CD4-positive, CD25-positive, alpha-beta regulatory T cell (primary cell): ENCODE measurements around the gene TAS1R1. TPM values are rescaled to one million over a fixed set of nuclear protein-coding genes. Genes with fewer than 3 reads are reported as not detected.

Source experiments
- ATAC-seq, 2 donors: fragments of 150-1000 bp; cut with Tn5 transposase; one replicate each; pipeline ENCODE4 v1.10.0; 2021; ENCODE audit warnings: low read depth in 2 of 2, moderate number of reproducible peaks in 2 of 2, moderate library complexity in 1 of 2
- DNase-seq, 3 donors: peaks; one replicate each; pipeline versions ENCODE4 v3.0.0 to v3.0.0-alpha.2; 2012 to 2022; ENCODE audit warnings: mixed read lengths in 1 of 3
- H3K27ac ChIP-seq: one replicate; pipeline ENCODE4 v1.7.0; 2013; ENCODE audit warnings: mild to moderate bottlenecking, low read length; ENCODE audit not compliant: insufficient read depth, poor library complexity, severe bottlenecking
- H3K27me3 ChIP-seq: one replicate; pipeline ENCODE4 v1.7.0; 2013; ENCODE audit warnings: low read length; ENCODE audit not compliant: control insufficient read depth, insufficient read depth
- H3K36me3 ChIP-seq: one replicate; pipeline ENCODE4 v1.7.0; 2013; ENCODE audit warnings: mild to moderate bottlenecking, low read length, moderate library complexity; ENCODE audit not compliant: control insufficient read depth, insufficient read depth
- H3K4me1 ChIP-seq: 2 replicates; pipeline ENCODE4 v1.7.0; 2013; ENCODE audit warnings: mild to moderate bottlenecking, low read length; ENCODE audit not compliant: insufficient read depth, control insufficient read depth, poor library complexity, severe bottlenecking
- H3K4me3 ChIP-seq: one replicate; pipeline ENCODE4 v1.7.0; 2013; ENCODE audit warnings: low read depth, mild to moderate bottlenecking, low read length, moderate library complexity
- H3K9me3 ChIP-seq, 2 experiments: 1 replicate in 1 of 2; 2 replicates in 1 of 2; pipeline ENCODE4 v1.7.0; 2013; ENCODE audit warnings: low read length in 2 of 2, mild to moderate bottlenecking in 1 of 2, moderate library complexity in 1 of 2; ENCODE audit not compliant: control insufficient read depth in 2 of 2
- H3K27ac Mint-ChIP-seq, 3 donors: one replicate each; pipeline ENCODE4 v1.8.0; 2020 to 2022; ENCODE audit warnings: mild to moderate bottlenecking in 3 of 3, mixed read lengths in 3 of 3, moderate library complexity in 2 of 3
- H3K27me3 Mint-ChIP-seq: one replicate; pipeline ENCODE4 v1.8.0; 2022; ENCODE audit warnings: mild to moderate bottlenecking, mixed read lengths
- H3K36me3 Mint-ChIP-seq: one replicate; pipeline ENCODE4 v1.8.0; 2020; ENCODE audit warnings: mixed read lengths
- H3K4me1 Mint-ChIP-seq, 4 donors: one replicate each; pipeline ENCODE4 v1.8.0; 2020 to 2022; ENCODE audit warnings: mixed read lengths in 4 of 4, mild to moderate bottlenecking in 1 of 4
- H3K4me3 Mint-ChIP-seq, 4 donors: one replicate each; pipeline ENCODE4 v1.8.0; 2020 to 2022; ENCODE audit warnings: mild to moderate bottlenecking in 4 of 4, mixed read lengths in 4 of 4, moderate library complexity in 3 of 4
- H3K9me3 Mint-ChIP-seq, 7 donors: one replicate each; pipeline ENCODE4 v1.8.0; 2020 to 2022; ENCODE audit warnings: mixed read lengths in 7 of 7, mild to moderate bottlenecking in 3 of 7, moderate library complexity in 2 of 7
- polyA plus RNA-seq, 4 donors: library from polyadenylated mRNA; unstranded; fragments of 300-500 nt; fragmentation: Illumina TruSeq; gene quantifications; one replicate each; pipeline ENCODE4 v1.2.3, GENCODE V29; 2021
- total RNA-seq: library from RNA; stranded (reverse); gene quantifications from one replicate; pipeline ENCODE4 v1.2.3, GENCODE V29; 2022

TAS1R1 gene
- total and polyA plus RNA-seq, 5 donors from 2014 or later = 0.09 TPM; not detected in 4

GRCh38 chr1:6578624-6579373 is 23.7 kb downstream of the TAS1R1 start:
- DNase-seq (no peak), ATAC-seq (no peak)
- Histone ChIP-seq H3K27me3 (no peaks in the 10 kb centered on the region), H3K4me1 (peaks cover 33% of the 10 kb centered on the region), H3K27ac (peak overlapping the region; percentile 86), H3K9me3 (no peaks in the 10 kb centered on the region), H3K4me3 (no peak overlapping the region), H3K36me3 (no peaks in the 10 kb centered on the region)
- Mint-ChIP-seq H3K4me3 (peak overlapping the region; percentile 89 to 99 (median 96)), H3K9me3 (no peaks in the 10 kb centered on the region), H3K27ac (peak overlapping the region; percentile 79 to 98 (median 94)), H3K4me1 (peaks cover 0 to 41% (median 19%) of the 10 kb centered on the region in 4 donors), H3K36me3 (no peaks in the 10 kb centered on the region), H3K27me3 (peaks cover 4% of the 10 kb centered on the region)

GRCh38 chr1:6579374-6580118 is 24.4 kb downstream of the TAS1R1 start, which contains the start of gene ZBTB48:
Gene ZBTB48, plus strand, starts transcription at chr1:6579994. Its CDS starts 616 bp downstream, at chr1:6580610.
- Mint-ChIP-seq H3K4me3 (peak within 1 kb of the TSS; percentile 89 to 99 (median 96)), H3K27ac (peak within 1 kb of the TSS; percentile 94 to 98 (median 97)), H3K9me3 (no peaks in the 10 kb centered on the region), H3K4me1 (peaks cover 0 to 45% (median 22%) of the 10 kb centered on the region in 4 donors), H3K36me3 (no peaks in the 10 kb centered on the region), H3K27me3 (peaks cover 4% of the 10 kb centered on the region)
- peak; percentile 99 for ATAC-seq
- Histone ChIP-seq H3K36me3 (no peaks in the 10 kb centered on the region), H3K27ac (peak within 1 kb of the TSS; percentile 86), H3K4me1 (peaks cover 35% of the 10 kb centered on the region), H3K27me3 (no peaks in the 10 kb centered on the region), H3K9me3 (no peaks in the 10 kb centered on the region), H3K4me3 (peak within 1 kb of the TSS; percentile 73)
- DNase-seq = peak; percentile 94 to 98 (median 97)

DNA sequence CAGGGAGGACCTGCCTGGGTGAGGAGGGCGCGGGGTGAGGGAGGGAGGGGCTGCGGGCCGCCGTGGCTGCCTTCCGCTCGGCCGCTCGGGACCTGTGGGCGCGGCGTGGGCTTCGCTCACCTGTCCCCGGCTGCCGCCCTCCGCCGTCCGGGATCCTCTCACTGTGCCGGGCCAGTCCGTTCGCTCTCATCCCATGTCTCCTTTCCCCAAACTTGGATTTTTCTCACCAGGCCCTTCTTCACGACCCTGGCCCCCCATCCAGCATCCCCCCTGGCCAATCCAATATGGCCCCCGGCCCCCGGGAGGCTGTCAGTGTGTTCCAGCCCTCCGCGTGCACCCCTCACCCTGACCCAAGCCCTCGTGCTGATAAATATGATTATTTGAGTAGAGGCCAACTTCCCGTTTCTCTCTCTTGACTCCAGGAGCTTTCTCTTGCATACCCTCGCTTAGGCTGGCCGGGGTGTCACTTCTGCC is 25.0 kb downstream of the TAS1R1 start:
- H3K36me3 ChIP-seq = no peaks in the 10 kb centered on the region
- Mint-ChIP-seq H3K9me3 (no peaks in the 10 kb centered on the region), H3K4me1 (peaks cover 0 to 51% (median 27%) of the 10 kb centered on the region in 4 donors), H3K27me3 (peaks cover 4% of the 10 kb centered on the region), H3K4me3 (peak overlapping the region; percentile 89 to 99 (median 96)), H3K27ac (peak overlapping the region; percentile 94 to 98 (median 97)), H3K36me3 (no peaks in the 10 kb centered on the region)
- peak overlapping the region; percentile 86 for H3K27ac ChIP-seq
- DNase-seq (peak in 2 of 3 donors; percentile 19 to 22), ATAC-seq (no peak)
- H3K27me3 ChIP-seq = no peaks in the 10 kb centered on the region
- H3K9me3 ChIP-seq = no peaks in the 10 kb centered on the region
- peaks cover 35% of the 10 kb centered on the region for H3K4me1 ChIP-seq
- peak overlapping the region; percentile 73 for H3K4me3 ChIP-seq

DNA sequence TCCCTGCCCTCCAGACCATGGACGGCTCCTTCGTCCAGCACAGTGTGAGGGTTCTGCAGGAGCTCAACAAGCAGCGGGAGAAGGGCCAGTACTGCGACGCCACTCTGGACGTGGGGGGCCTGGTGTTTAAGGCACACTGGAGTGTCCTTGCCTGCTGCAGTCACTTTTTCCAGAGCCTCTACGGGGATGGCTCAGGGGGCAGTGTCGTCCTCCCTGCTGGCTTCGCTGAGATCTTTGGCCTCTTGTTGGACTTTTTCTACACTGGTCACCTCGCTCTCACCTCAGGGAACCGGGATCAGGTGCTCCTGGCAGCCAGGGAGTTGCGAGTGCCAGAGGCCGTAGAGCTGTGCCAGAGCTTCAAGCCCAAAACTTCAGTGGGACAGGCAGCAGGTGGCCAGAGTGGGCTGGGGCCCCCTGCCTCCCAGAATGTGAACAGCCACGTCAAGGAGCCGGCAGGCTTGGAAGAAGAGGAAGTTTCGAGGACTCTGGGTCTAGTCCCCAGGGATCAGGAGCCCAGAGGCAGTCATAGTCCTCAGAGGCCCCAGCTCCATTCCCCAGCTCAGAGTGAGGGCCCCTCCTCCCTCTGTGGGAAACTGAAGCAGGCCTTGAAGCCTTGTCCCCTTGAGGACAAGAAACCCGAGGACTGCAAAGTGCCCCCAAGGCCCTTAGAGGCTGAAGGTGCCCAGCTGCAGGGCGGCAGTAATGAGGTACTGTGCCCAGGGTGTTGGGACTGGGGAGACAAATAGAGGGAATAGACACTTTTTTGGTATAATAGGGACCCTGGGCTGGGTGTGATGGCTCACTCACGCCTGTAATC is 25.7 kb downstream of the TAS1R1 start:
- Mint-ChIP-seq H3K4me3 (peak overlapping the region; percentile 89 to 99 (median 96)), H3K27me3 (peaks cover 4% of the 10 kb centered on the region), H3K36me3 (no peaks in the 10 kb centered on the region), H3K9me3 (no peaks in the 10 kb centered on the region), H3K27ac (peak overlapping the region; percentile 94 to 98 (median 96)), H3K4me1 (peaks cover 0 to 53% (median 28%) of the 10 kb centered on the region in 4 donors)
- H3K4me3 ChIP-seq = peak overlapping the region; percentile 73
- ATAC-seq (no peak), DNase-seq (no peak)
- H3K9me3 ChIP-seq = no peaks in the 10 kb centered on the region
- no peaks in the 10 kb centered on the region for H3K36me3 ChIP-seq
- H3K27me3 ChIP-seq = no peaks in the 10 kb centered on the region
- H3K27ac ChIP-seq = peak overlapping the region; percentile 86
- H3K4me1 ChIP-seq = peaks cover 35% of the 10 kb centered on the region

DNA sequence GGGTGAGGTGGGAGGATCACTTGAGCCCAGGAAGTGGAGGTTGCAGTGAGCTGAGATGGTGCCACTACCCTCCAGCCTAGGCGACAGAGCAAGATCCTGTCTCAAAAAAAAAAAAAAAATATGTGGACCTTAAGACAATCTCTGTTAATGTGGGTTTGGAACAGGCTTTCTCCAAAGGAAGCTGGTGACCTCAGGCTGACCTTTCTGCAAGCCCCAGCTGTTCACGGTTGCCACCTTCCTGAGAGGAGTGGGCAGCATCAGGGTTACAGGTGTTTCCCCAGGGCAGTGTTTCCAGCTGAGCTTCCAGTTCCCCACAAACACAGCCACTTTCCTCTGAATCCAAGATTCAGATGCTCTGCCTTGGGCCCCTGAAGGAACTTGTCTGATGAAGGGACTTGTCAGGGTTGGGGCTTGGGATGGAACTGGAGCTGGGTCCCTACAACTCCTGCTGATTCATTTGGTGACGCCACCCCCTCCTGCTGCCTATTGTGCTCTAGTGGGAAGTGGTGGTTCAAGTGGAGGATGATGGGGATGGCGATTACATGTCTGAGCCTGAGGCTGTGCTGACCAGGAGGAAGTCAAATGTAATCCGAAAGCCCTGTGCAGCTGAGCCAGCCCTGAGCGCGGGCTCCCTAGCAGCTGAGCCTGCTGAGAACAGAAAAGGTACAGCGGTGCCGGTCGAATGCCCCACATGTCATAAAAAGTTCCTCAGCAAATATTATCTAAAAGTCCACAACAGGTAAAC is 26.6 kb downstream of the TAS1R1 start:
- no peak for ATAC-seq
- peak overlapping the region in 2 of 3 donors; percentile 59 to 94 for H3K27ac Mint-ChIP-seq
- H3K4me3 ChIP-seq = peak overlapping the region; percentile 7

DNA sequence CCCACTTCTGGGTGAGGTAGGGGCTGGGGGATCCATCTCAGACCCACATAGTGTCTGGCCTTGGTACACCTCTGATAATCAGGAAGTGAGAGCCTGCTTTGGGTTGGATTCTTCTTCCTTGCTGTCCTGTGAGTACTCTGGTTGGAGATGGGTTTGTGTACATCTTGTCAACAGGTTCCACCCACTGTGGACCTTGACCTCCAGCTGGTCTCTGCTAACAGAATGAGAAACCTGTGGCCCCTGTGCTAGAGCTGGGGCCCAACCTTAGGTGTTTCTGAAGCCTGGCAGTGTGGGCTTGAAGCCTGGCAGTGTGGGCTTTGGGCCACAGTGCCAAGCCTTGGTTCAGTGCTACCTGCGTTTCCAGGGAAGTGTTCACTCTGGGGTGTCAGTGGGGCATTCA is 27.3 kb downstream of the TAS1R1 start:
- Mint-ChIP-seq H3K9me3 (no peaks in the 10 kb centered on the region), H3K4me1 (peaks cover 0 to 61% (median 28%) of the 10 kb centered on the region in 4 donors), H3K27me3 (peaks cover 4% of the 10 kb centered on the region), H3K36me3 (no peaks in the 10 kb centered on the region), H3K27ac (peak overlapping the region in 2 of 3 donors; percentile 72 to 91), H3K4me3 (peak overlapping the region; percentile 85 to 99 (median 96))
- H3K4me1 ChIP-seq = peaks cover 35% of the 10 kb centered on the region
- H3K4me3 ChIP-seq = no peak overlapping the region
- H3K9me3 ChIP-seq = no peaks in the 10 kb centered on the region
- H3K27ac ChIP-seq = peak overlapping the region; percentile 19
- no peak for ATAC-seq
- H3K36me3 ChIP-seq = no peaks in the 10 kb centered on the region
- no peaks in the 10 kb centered on the region for H3K27me3 ChIP-seq
- no peak for DNase-seq

More for the DNA sequence above, 26.6 kb downstream of the TAS1R1 start:
- Mint-ChIP-seq H3K4me1 (peaks cover 0 to 55% (median 28%) of the 10 kb centered on the region in 4 donors), H3K27me3 (peaks cover 4% of the 10 kb centered on the region), H3K4me3 (peak overlapping the region; percentile 89 to 99 (median 96)), H3K9me3 (no peaks in the 10 kb centered on the region), H3K36me3 (no peaks in the 10 kb centered on the region)
- peak overlapping the region; percentile 26 for H3K27ac ChIP-seq
- H3K36me3 ChIP-seq = no peaks in the 10 kb centered on the region
- DNase-seq = no peak
- peaks cover 35% of the 10 kb centered on the region for H3K4me1 ChIP-seq
- H3K27me3 ChIP-seq = no peaks in the 10 kb centered on the region
- H3K9me3 ChIP-seq = no peaks in the 10 kb centered on the region
